ENCODE results near the gene KCND3. TPM values are rescaled to one million over a fixed set of nuclear protein-coding genes. Genes with fewer than 3 reads are reported as not detected.

KCND3 gene
- total and polyA plus RNA-seq, 2 experiments from 2014 or later, result 0.16 to 0.33 TPM

GRCh38 chr1:112000048-112000447 is 10.6 kb upstream of the KCND3 start:
- no peak overlapping the region for H3K27ac ChIP-seq
- no peak for DNase-seq (ENCODE audit: low read depth in 1 of 2, low spot score in 1 of 2)
- peaks cover 78% of the 10 kb centered on the region for H3K27me3 ChIP-seq
- no peak for TF ChIP-seq CTCF (IDR thresholded peaks at IDR 0.05; ENCODE audit: low read depth, low read length)
- no peaks in the 10 kb centered on the region for H3K4me1 ChIP-seq (ENCODE audit: low read depth)
- H3K4me3 ChIP-seq, result no peak overlapping the region
- no peaks in the 10 kb centered on the region for H3K9me3 ChIP-seq (ENCODE audit: low read depth)
- no peaks in the 10 kb centered on the region for H3K36me3 ChIP-seq

- DNase-seq (ENCODE audit: low read depth in 1 of 2, low spot score in 1 of 2), result no peak
- Histone ChIP-seq H3K4me1 (ENCODE audit: low read depth) (no peaks in the 10 kb centered on the region), H3K9me3 (ENCODE audit: low read depth) (no peaks in the 10 kb centered on the region), H3K4me3 (no peak overlapping the region), H3K27ac (no peak overlapping the region), H3K27me3 (peaks cover 90% of the 10 kb centered on the region), H3K36me3 (no peaks in the 10 kb centered on the region)
- no peak for TF ChIP-seq CTCF (IDR thresholded peaks at IDR 0.05; ENCODE audit: low read depth, low read length)
Observed at GRCh38 chr1:111998332-111998731, 8.9 kb upstream of the KCND3 start.

- TF ChIP-seq CTCF (IDR thresholded peaks at IDR 0.05; ENCODE audit: low read depth, low read length), result no peak
- no peak for DNase-seq (ENCODE audit: low read depth in 1 of 2, low spot score in 1 of 2)
- H3K9me3 ChIP-seq (ENCODE audit: low read depth), result no peaks in the 10 kb centered on the region
- H3K4me1 ChIP-seq (ENCODE audit: low read depth), result no peaks in the 10 kb centered on the region
- peaks cover 96% of the 10 kb centered on the region for H3K27me3 ChIP-seq
- no peaks in the 10 kb centered on the region for H3K36me3 ChIP-seq
- no peak overlapping the region for H3K27ac ChIP-seq
- no peak overlapping the region for H3K4me3 ChIP-seq
Observed at GRCh38 chr1:111992476-111992875, 3.0 kb upstream of the KCND3 start.

- Histone ChIP-seq H3K4me3 (peak overlapping the region; percentile 66), H3K9me3 (ENCODE audit: low read depth) (no peaks in the 10 kb centered on the region), H3K27ac (no peak overlapping the region), H3K27me3 (peaks cover 96% of the 10 kb centered on the region), H3K36me3 (no peaks in the 10 kb centered on the region), H3K4me1 (ENCODE audit: low read depth) (no peaks in the 10 kb centered on the region)
- peak; percentile 67 to 69 for DNase-seq (ENCODE audit: low read depth in 1 of 2, low spot score in 1 of 2)
- TF ChIP-seq CTCF (IDR thresholded peaks at IDR 0.05; ENCODE audit: low read depth, low read length), result peak; percentile 42
Observed at GRCh38 chr1:111990878-111991718, 1.6 kb upstream of the KCND3 start.

- H3K36me3 ChIP-seq, result no peaks in the 10 kb centered on the region
- peak overlapping the region; percentile 66 for H3K4me3 ChIP-seq
- DNase-seq (ENCODE audit: low read depth in 1 of 2, low spot score in 1 of 2), result no peak
- H3K27me3 ChIP-seq, result peaks cover 96% of the 10 kb centered on the region
- TF ChIP-seq CTCF (IDR thresholded peaks at IDR 0.05; ENCODE audit: low read depth, low read length), result no peak
- no peak overlapping the region for H3K27ac ChIP-seq
- H3K4me1 ChIP-seq (ENCODE audit: low read depth), result no peaks in the 10 kb centered on the region
- H3K9me3 ChIP-seq (ENCODE audit: low read depth), result no peaks in the 10 kb centered on the region
Observed at GRCh38 chr1:111990026-111990877, 784 bp upstream of the KCND3 start.

All from cardiac muscle cell (in vitro differentiated cells and primary cell).